ENCODE data around the gene CAMKK2.

CAMKK2 gene

DNA sequence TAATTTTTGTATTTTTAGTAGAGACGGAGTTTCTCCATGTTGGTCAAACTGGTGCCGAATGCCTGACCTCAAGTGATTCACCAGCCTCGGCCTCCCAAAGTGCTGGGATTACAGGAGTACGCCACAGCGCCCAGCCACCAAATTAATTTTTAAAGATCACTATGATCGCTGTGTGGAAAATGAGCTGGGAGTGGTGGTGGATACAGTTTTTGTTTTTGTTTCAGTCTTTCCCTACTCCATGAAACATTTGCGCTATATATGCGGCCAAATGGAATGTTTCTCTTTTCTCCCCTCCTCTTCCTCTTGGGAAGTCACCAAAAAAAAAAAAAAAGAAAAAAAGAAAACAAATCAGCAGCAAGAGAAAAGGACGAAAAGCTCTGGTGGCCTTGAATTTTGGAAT, 107.4 kb downstream of the CAMKK2 start:
- no peak for DNase-seq

DNA sequence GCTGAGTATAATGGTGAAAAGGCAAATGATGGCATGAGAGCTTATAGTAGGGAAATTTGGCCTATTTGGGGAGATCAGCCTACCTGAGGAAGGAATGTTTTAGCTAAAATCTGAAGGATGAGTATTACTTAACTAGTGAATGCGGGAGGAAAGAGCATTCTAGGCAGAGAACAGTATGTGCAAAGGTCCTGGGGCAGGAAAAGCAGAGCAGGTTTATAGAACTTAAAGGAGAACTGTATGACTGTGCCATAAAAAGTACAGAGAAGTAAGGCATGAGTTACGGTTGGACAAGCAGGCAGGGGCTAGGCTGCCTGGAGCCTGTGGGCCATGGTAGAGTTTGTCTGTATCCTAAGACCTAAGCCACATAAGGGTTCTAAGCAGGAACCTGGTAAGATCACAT, 108.3 kb downstream of the CAMKK2 start:
- no peak for DNase-seq

All from fibroblast of upper back skin (primary cell).